NCI-H2196 treated with DMSO at 0.1 percent for 48 hours (cell line): ENCODE data around the gene DIP2A.

ENCODE experiments used
- DNase-seq: peaks from one replicate; lab custom pipeline; 2025; ENCODE audit not compliant: unreplicated experiment; lab: John Stamatoyannopoulos, UW

DIP2A gene

GRCh38 chr21:46480466-46480865, 21.8 kb downstream of the DIP2A start:
- DNase-seq: no peak

- no peak for DNase-seq
These were observed 23.6 kb downstream of the DIP2A start for GRCh38 chr21:46482225-46482845.

- DNase-seq: no peak
These were observed 24.1 kb downstream of the DIP2A start for GRCh38 chr21:46482846-46483231.

- no peak for DNase-seq
These were observed 24.9 kb downstream of the DIP2A start for GRCh38 chr21:46483300-46484295.

- DNase-seq: no peak
These were observed 27.9 kb downstream of the DIP2A start for GRCh38 chr21:46486481-46487126.

GRCh38 chr21:46489162-46489663, 30.5 kb downstream of the DIP2A start:
- DNase-seq: no peak

GRCh38 chr21:46489800-46490199, 31.1 kb downstream of the DIP2A start:
- no peak for DNase-seq

- DNase-seq: no peak
These were observed 32.9 kb downstream of the DIP2A start for GRCh38 chr21:46491553-46491952.

GRCh38 chr21:46492851-46493250, 34.2 kb downstream of the DIP2A start:
- DNase-seq: no peak

- DNase-seq: no peak
These were observed 35.1 kb downstream of the DIP2A start for GRCh38 chr21:46493828-46494227.

GRCh38 chr21:46498335-46499050, 39.8 kb downstream of the DIP2A start:
- DNase-seq: no peak

GRCh38 chr21:46500224-46500861, 41.7 kb downstream of the DIP2A start:
- DNase-seq: no peak

- DNase-seq: no peak
These were observed 45.3 kb downstream of the DIP2A start for GRCh38 chr21:46503922-46504550.

GRCh38 chr21:46504666-46505065, 46.0 kb downstream of the DIP2A start:
- DNase-seq: no peak

- no peak for DNase-seq
These were observed 48.9 kb downstream of the DIP2A start for GRCh38 chr21:46507562-46507961.

GRCh38 chr21:46509741-46510502, 51.2 kb downstream of the DIP2A start:
- DNase-seq: peak; percentile 48

GRCh38 chr21:46515109-46515508, 56.4 kb downstream of the DIP2A start:
- DNase-seq: no peak

- DNase-seq: no peak
These were observed 57.4 kb downstream of the DIP2A start for GRCh38 chr21:46516068-46516467.

GRCh38 chr21:46517361-46517760, 58.7 kb downstream of the DIP2A start:
- DNase-seq: no peak
